Forelimb muscle (tissue), 1 donor: Measurements from ENCODE around the gene GNPTAB. TPM values are rescaled to one million over a fixed set of nuclear protein-coding genes. Genes with fewer than 3 reads are reported as not detected.

Experiments
- DNase-seq: peaks from one replicate; pipeline ENCODE4 v3.0.0-alpha.2; 2013; ENCODE audit warnings: low read depth
- polyA plus RNA-seq: library from polyadenylated mRNA; unstranded; fragments of 120-200 nt; gene quantifications from one replicate; pipeline ENCODE4 v1.2.1, GENCODE V29; 2013; ENCODE audit not compliant: insufficient read length

The GNPTAB gene
- polyA plus RNA-seq, 1 donor, result 17.4 TPM

DNA sequence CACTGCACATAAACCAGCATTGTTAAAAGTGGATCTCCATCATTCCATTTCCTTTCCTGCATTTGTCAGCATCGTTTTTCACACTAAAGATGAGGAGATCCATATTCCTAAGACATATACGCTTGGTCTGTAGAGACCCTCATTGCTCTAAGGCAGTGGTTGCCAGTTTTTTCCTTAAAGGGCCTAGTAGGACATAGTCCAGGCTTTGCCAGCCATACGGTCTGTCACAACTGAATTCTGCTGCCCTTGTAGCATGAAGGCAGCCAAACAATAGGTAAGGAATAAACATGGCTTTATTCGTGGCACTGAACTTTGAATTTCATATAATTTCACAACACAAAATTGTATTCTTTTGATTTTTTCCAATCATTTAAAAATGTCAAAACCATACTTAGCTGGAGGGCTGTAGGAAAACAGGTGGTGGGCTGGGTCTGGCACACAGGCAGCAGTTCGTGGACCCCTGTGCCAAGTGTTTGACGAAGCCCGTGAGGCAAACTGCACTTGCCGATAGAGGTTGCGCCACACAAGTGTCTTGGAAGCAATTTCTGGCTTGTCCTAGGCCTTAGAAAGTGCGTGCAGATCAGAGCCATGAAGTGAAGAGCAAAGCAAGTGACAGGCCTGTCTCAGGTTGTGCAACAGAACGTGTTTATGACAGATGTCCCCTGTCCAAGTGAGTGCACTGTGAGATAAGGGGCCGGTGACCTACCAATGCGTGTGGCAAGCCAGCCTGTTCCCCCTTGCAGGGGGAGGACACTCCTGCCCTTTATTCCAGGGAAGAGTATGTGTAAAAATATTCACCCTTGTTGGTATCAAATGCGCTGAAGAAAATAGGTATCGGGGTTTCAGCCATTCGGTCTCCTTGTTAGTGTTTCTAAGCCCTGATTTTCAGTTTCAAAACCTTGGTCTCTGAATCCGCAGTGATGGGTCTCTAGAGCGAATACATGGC lies 134.2 kb downstream of the GNPTAB start:
- no peak for DNase-seq

DNA sequence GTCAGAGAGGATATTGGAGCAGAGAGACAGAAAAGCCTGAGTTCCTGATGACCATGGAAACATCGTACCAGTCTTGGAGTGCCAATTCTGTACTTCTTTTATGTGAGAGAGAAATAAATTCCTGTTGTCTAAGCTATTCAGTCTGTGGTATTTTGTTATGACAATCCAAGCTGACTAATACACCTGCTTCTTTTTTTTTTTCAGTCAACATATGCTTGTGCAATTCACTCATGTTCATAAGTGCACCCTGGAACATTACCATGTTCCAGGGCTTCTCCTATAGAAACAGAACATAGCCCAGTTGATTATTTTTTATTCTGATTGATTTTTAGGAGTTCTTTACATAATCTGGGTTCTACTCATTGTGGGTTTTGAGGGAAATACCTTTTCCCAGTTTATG lies 135.1 kb downstream of the GNPTAB start:
- no peak for DNase-seq

Other genes starting within 250 kb of the GNPTAB start
- 3,952 TPM for gene MYBPC1, start 236.0 kb downstream of the GNPTAB start, polyA plus RNA-seq
- gene CHPT1, start 133.3 kb downstream of the GNPTAB start, polyA plus RNA-seq, result 26.4 TPM
- 0.46 TPM for gene SYCP3, start 91.5 kb downstream of the GNPTAB start, polyA plus RNA-seq
- gene DRAM1, start 46.6 kb upstream of the GNPTAB start, polyA plus RNA-seq, result 3.2 TPM
- gene WASHC3, start 231.0 kb upstream of the GNPTAB start, polyA plus RNA-seq, result 37.3 TPM